SK-N-SH (cell line): ENCODE results near the gene MYCL. TPM values are rescaled to one million over a fixed set of nuclear protein-coding genes. Genes with fewer than 3 reads are reported as not detected.

Source experiments
- CTCF ChIA-PET: fragments of 300-600, 350-600 bp; formaldehyde crosslinking; extraction: SDS; loops from one replicate; lab custom pipeline; 2021; lab: Yijun Ruan, JAX
- POLR2A ChIA-PET: fragments of 350-600 bp; sonication (Branson Sonifier 250); formaldehyde crosslinking; extraction: SDS; loops from one replicate; lab custom pipeline; 2020; ENCODE audit warnings: antibody characterized with exemption, inconsistent platforms; lab: Yijun Ruan, JAX
- DNase-seq: peaks from one replicate; pipeline ENCODE4 v3.0.0; 2012
- H2AFZ ChIP-seq: fragments of 200-600 bp; sonication (generic); 2 replicates; pipeline ENCODE4 v1.8.1; 2016; ENCODE audit warnings: antibody characterized with exemption, mild to moderate bottlenecking, low read depth
- H3F3A ChIP-seq: fragments of 200-600 bp; sonication (generic); replicated peaks from 2 replicates; pipeline ENCODE3; 2016; ENCODE audit warnings: antibody characterized with exemption, mild to moderate bottlenecking; ENCODE audit not compliant: insufficient read depth
- H3K27ac ChIP-seq, 2 experiments: fragments of 200-500 bp in 1 of 2; fragments of 200-600 bp in 1 of 2; sonication (Bioruptor generic) in 1 of 2; sonication (generic), shearing (Covaris generic) in 1 of 2; 2 replicates each; pipeline versions ENCODE4 v1.5.1 to v1.6.1; 2014 to 2016; ENCODE audit warnings: low read depth in 2 of 2, inconsistent platforms in 1 of 2, low read length in 1 of 2, mild to moderate bottlenecking in 1 of 2, mixed read lengths in 1 of 2
- H3K27me3 ChIP-seq: fragments of 200-600 bp; sonication (generic), shearing (Covaris generic); 2 replicates; pipeline ENCODE4 v1.6.1; 2016; ENCODE audit warnings: mixed run types; ENCODE audit not compliant: insufficient read depth
- H3K36me3 ChIP-seq, 2 experiments: fragments of 200-500 bp in 1 of 2; fragments of 200-600 bp in 1 of 2; sonication (Bioruptor generic) in 1 of 2; sonication (generic) in 1 of 2; replicated peaks in 1 of 2; 2 replicates each; pipeline versions ENCODE3 to v1.5.1; 2014 to 2016; ENCODE audit warnings: low read length in 1 of 2, mild to moderate bottlenecking in 1 of 2; ENCODE audit not compliant: insufficient read depth in 2 of 2, control insufficient read depth in 1 of 2
- H3K4me1 ChIP-seq, 2 experiments: fragments of 200-500 bp in 1 of 2; fragments of 200-600 bp in 1 of 2; sonication (Bioruptor generic) in 1 of 2; sonication (generic), shearing (Covaris generic) in 1 of 2; 2 replicates each; pipeline versions ENCODE4 v1.5.1 to v1.6.1; 2014 to 2016; ENCODE audit warnings: low read depth in 1 of 2, low read length in 1 of 2, mixed run types in 1 of 2; ENCODE audit not compliant: insufficient read depth in 2 of 2, control insufficient read depth in 1 of 2
- H3K4me2 ChIP-seq: fragments of 200-600 bp; sonication (generic), shearing (Covaris generic); 2 replicates; pipeline ENCODE4 v1.6.1; 2017; ENCODE audit warnings: mixed run types
- H3K4me3 ChIP-seq, 2 experiments: fragments of 200-500 bp in 1 of 2; fragments of 200-600 bp in 1 of 2; sonication (Bioruptor generic) in 1 of 2; sonication (generic), shearing (Covaris generic) in 1 of 2; 2 replicates each; pipeline versions ENCODE4 v1.5.1 to v1.8.1; 2014 to 2016; ENCODE audit warnings: low read depth in 2 of 2, inconsistent platforms in 1 of 2, low read length in 1 of 2, mild to moderate bottlenecking in 1 of 2, mixed read lengths in 1 of 2, moderate library complexity in 1 of 2
- H3K79me2 ChIP-seq: fragments of 200-600 bp; sonication (generic); 2 replicates; pipeline ENCODE4 v1.8.1; 2017; ENCODE audit warnings: mild to moderate bottlenecking; ENCODE audit not compliant: insufficient read depth
- H3K9ac ChIP-seq: fragments of 200-600 bp; sonication (generic); 2 replicates; pipeline ENCODE4 v1.6.1; 2017; ENCODE audit warnings: mixed run types
- H3K9me2 ChIP-seq: fragments of 200-600 bp; sonication (generic); 2 replicates; pipeline ENCODE4 v1.6.1; 2017; ENCODE audit warnings: mixed run types
- H3K9me3 ChIP-seq: fragments of 200-600 bp; sonication (generic); 2 replicates; pipeline ENCODE4 v1.6.1; 2017; ENCODE audit warnings: mixed run types, mild to moderate bottlenecking, moderate library complexity
- H4K20me1 ChIP-seq: fragments of 200-600 bp; sonication (generic); 2 replicates; pipeline ENCODE4 v1.6.1; 2017; ENCODE audit warnings: mild to moderate bottlenecking, mixed run types; ENCODE audit not compliant: insufficient read depth
- FOXJ3 ChIP-seq: sonication (generic); formaldehyde crosslinking; IDR thresholded peaks from 2 replicates; pipeline ENCODE4 v1.5.1; 2020; ENCODE audit warnings: mild to moderate bottlenecking, missing genetic modification reagents
- GATA2 ChIP-seq: sonication (generic); formaldehyde crosslinking; IDR thresholded peaks from 2 replicates; pipeline ENCODE4 v1.5.0; 2020; ENCODE audit warnings: mild to moderate bottlenecking, missing genetic modification reagents
- JUND ChIP-seq: IDR thresholded peaks from 2 replicates; pipeline ENCODE4 v1.4.0; 2012
- MXI1 ChIP-seq: IDR thresholded peaks from 2 replicates; pipeline ENCODE4 v1.6.1; 2012; ENCODE audit warnings: mild to moderate bottlenecking, low read depth, low read length, improper control_type of control experiment
- NRF1 ChIP-seq: IDR thresholded peaks from 2 replicates; pipeline ENCODE4 v1.6.1; 2012; ENCODE audit warnings: low read depth, mild to moderate bottlenecking, low read length
- RFX5 ChIP-seq: IDR thresholded peaks from 2 replicates; pipeline ENCODE4 v1.6.1; 2012; ENCODE audit warnings: mild to moderate bottlenecking, improper control_type of control experiment, low read length
- TAF1 ChIP-seq: IDR thresholded peaks from 2 replicates; pipeline ENCODE4 v1.6.1; 2012; ENCODE audit warnings: low read depth, mild to moderate bottlenecking, low read length, moderate library complexity, borderline replicate concordance
- TCF12 ChIP-seq: IDR thresholded peaks from 2 replicates; pipeline ENCODE4 v1.4.0; 2012
- TEAD4 ChIP-seq: IDR thresholded peaks from 2 replicates; pipeline ENCODE4 v1.4.0; 2012; ENCODE audit warnings: mild to moderate bottlenecking, borderline replicate concordance; ENCODE audit not compliant: insufficient read depth
- YY1 ChIP-seq: IDR thresholded peaks from 2 replicates; pipeline ENCODE4 v1.4.0; 2012; ENCODE audit warnings: low read depth, mild to moderate bottlenecking
- WGBS: methylation state at CpG from one replicate; pipeline ENCODE4 v1.1.6; 2017; ENCODE audit warnings: low lambda C conversion rate; 5-methylcytosine and 5-hydroxymethylcytosine counted together
- polyA plus RNA-seq, 3 experiments: library from polyadenylated mRNA; depleted of rRNA; stranded (reverse); fragments of >200 nt; gene quantifications; 2 replicates each; pipeline ENCODE4 v1.2.3, GENCODE V29; 2012
- TF ChIP-seq, protein P1 (sequence below): IDR thresholded peaks from 2 replicates; pipeline ENCODE4; 2012
- TF ChIP-seq, protein P2 (sequence below): fragments of 150-350 bp; IDR thresholded peaks from 2 replicates; pipeline ENCODE4 v1.6.1; 2016; ENCODE audit warnings: mild to moderate bottlenecking, low read depth, low read length
- TF ChIP-seq, protein P3 (sequence below): IDR thresholded peaks from 2 replicates; pipeline ENCODE4 v1.6.1; 2012; ENCODE audit warnings: mild to moderate bottlenecking, low read depth, low read length, moderate library complexity

The MYCL gene
- polyA plus RNA-seq, 1 of the 3 experiments (the other 2 are of a cell fraction), result 0.48 TPM

DNA sequence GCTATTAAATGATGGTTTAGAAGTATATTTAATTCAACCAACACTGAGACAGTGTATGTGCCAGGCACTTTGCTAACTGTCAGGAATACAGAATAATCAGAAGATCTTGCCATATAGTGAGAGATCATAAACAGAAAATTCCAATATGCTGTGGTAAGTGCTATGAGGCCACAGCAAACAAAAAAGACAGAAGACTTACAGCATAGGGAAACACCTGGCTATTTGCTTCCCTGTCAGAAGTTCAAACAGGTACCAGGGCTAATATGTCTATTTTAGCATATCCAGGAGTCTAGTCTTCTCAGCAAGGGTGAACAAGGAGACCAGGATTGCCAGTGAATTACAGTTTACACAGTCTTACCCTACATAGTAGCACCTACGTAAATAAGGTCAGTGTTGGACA is 48.8 kb downstream of the MYCL start:
- H3K9me3 ChIP-seq, result no peaks in the 10 kb centered on the region
- H3K79me2 ChIP-seq, result peaks cover 13% of the 10 kb centered on the region; the same call in 1 of the 2 replicates
- CTCF ChIA-PET, result interaction anchor here (1.2 kb wide), 1 partner anchor 49 kb away, joined by 3 read pairs; the partner anchor contains the start of gene MYCL
- 92% methylated on average over 1 of the region's 1 CpG for WGBS
- no peaks in the 10 kb centered on the region for H3K9me2 ChIP-seq
- no peak for TF ChIP-seq FOXJ3 (CRISPR knock-in tag)
- no peak for TF ChIP-seq TAF1
- TF ChIP-seq, protein P1, sequence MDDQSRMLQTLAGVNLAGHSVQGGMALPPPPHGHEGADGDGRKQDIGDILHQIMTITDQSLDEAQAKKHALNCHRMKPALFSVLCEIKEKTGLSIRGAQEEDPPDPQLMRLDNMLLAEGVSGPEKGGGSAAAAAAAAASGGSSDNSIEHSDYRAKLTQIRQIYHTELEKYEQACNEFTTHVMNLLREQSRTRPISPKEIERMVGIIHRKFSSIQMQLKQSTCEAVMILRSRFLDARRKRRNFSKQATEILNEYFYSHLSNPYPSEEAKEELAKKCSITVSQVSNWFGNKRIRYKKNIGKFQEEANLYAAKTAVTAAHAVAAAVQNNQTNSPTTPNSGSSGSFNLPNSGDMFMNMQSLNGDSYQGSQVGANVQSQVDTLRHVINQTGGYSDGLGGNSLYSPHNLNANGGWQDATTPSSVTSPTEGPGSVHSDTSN, result no peak
- no peak for TF ChIP-seq GATA2 (CRISPR knock-in tag)
- no peak for TF ChIP-seq YY1
- TF ChIP-seq NRF1, result no peak
- no peak for TF ChIP-seq TCF12
- TF ChIP-seq, protein P2, sequence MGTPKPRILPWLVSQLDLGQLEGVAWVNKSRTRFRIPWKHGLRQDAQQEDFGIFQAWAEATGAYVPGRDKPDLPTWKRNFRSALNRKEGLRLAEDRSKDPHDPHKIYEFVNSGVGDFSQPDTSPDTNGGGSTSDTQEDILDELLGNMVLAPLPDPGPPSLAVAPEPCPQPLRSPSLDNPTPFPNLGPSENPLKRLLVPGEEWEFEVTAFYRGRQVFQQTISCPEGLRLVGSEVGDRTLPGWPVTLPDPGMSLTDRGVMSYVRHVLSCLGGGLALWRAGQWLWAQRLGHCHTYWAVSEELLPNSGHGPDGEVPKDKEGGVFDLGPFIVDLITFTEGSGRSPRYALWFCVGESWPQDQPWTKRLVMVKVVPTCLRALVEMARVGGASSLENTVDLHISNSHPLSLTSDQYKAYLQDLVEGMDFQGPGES, result no peak
- TF ChIP-seq JUND, result no peak
- no peak for TF ChIP-seq MXI1
- POLR2A ChIA-PET, result interaction anchor here (0.6 to 0.7 kb wide), 2 partner anchors 24 to 26 kb away, joined by 3 read pairs; no protein-coding TSS in a partner anchor
- H2AFZ ChIP-seq, result no peak overlapping the region
- H3K4me2 ChIP-seq, result no peak overlapping the region
- H3K9ac ChIP-seq, result no peak overlapping the region
- no peak for DNase-seq
- no peaks in the 10 kb centered on the region for H3F3A ChIP-seq
- H4K20me1 ChIP-seq, result no peaks in the 10 kb centered on the region
- no peaks in the 10 kb centered on the region for H3K4me1 ChIP-seq
- H3K4me3 ChIP-seq, result no peak overlapping the region
- H3K36me3 ChIP-seq, result peaks cover 33 to 53% of the 10 kb centered on the region in 2 experiments
- no peak overlapping the region for H3K27ac ChIP-seq
- H3K27me3 ChIP-seq, result no peaks in the 10 kb centered on the region

DNA sequence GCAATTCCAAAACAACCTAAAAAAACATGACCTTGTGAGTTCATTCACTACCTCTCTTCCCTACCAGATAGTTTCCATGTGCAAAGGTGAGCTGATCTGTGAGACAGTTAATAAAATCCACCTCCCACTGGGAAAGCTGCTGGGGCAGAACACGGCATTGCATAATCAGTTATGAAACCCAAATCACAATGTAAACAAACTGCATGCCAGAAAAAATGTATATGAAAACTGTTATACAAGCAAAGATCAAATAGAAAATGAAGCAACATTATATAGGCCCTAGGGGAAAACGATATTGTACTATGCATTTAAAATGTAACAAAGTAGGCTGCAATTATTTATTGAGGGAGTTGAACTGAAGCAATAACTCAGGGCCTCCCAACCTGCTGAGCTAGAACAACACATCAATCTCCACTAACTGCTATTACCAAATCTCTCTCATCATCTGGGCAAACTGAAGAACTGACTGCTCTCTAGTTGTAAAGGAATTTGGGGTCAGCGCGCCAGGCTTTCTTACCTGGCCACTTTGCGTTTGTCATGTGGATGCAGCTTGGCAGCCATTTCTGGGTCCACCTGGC is 49.4 kb downstream of the MYCL start:
- Histone ChIP-seq H3K4me2 (no peak overlapping the region), H3K79me2 (peaks cover 12% of the 10 kb centered on the region; the same call in 1 of the 2 replicates), H2AFZ (no peak overlapping the region), H3F3A (no peaks in the 10 kb centered on the region), H4K20me1 (no peaks in the 10 kb centered on the region), H3K4me3 (no peak overlapping the region), H3K9ac (no peak overlapping the region), H3K36me3 (peaks cover 37 to 58% of the 10 kb centered on the region in 2 experiments), H3K9me2 (no peaks in the 10 kb centered on the region), H3K27ac (no peak overlapping the region), H3K27me3 (no peaks in the 10 kb centered on the region), H3K9me3 (no peaks in the 10 kb centered on the region), H3K4me1 (no peaks in the 10 kb centered on the region)
- ChIA-PET POLR2A (interaction anchor here (0.6 kb wide), 2 partner anchors 24 to 679 kb away, joined by 3 read pairs; partner anchors contain the start of gene ZNF684), CTCF (interaction anchor here (1.2 kb wide), 1 partner anchor 50 kb away, joined by 3 read pairs; the partner anchor contains the start of gene MYCL)
- no peak for DNase-seq
- 96% methylated on average over 5 of the region's 5 CpGs for WGBS
- TF ChIP-seq NRF1 (no peak), TEAD4 (no peak), RFX5 (no peak), YY1 (no peak)
- TF ChIP-seq, protein P3, sequence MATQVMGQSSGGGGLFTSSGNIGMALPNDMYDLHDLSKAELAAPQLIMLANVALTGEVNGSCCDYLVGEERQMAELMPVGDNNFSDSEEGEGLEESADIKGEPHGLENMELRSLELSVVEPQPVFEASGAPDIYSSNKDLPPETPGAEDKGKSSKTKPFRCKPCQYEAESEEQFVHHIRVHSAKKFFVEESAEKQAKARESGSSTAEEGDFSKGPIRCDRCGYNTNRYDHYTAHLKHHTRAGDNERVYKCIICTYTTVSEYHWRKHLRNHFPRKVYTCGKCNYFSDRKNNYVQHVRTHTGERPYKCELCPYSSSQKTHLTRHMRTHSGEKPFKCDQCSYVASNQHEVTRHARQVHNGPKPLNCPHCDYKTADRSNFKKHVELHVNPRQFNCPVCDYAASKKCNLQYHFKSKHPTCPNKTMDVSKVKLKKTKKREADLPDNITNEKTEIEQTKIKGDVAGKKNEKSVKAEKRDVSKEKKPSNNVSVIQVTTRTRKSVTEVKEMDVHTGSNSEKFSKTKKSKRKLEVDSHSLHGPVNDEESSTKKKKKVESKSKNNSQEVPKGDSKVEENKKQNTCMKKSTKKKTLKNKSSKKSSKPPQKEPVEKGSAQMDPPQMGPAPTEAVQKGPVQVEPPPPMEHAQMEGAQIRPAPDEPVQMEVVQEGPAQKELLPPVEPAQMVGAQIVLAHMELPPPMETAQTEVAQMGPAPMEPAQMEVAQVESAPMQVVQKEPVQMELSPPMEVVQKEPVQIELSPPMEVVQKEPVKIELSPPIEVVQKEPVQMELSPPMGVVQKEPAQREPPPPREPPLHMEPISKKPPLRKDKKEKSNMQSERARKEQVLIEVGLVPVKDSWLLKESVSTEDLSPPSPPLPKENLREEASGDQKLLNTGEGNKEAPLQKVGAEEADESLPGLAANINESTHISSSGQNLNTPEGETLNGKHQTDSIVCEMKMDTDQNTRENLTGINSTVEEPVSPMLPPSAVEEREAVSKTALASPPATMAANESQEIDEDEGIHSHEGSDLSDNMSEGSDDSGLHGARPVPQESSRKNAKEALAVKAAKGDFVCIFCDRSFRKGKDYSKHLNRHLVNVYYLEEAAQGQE, result no peak
